SK-N-DZ (cell line): ENCODE results near the gene PRKN.

Source experiments
- DNase-seq: peaks from one replicate; pipeline ENCODE4 v3.0.0-alpha.2; 2015; ENCODE audit warnings: low spot score

The PRKN gene

GRCh38 chr6:161671117-161671516, 1056.4 kb downstream of the PRKN start:
- DNase-seq = no peak

GRCh38 chr6:161668665-161669064, 1058.9 kb downstream of the PRKN start:
- DNase-seq = no peak

- no peak for DNase-seq
Observed at GRCh38 chr6:161667957-161668356, 1059.6 kb downstream of the PRKN start.

DNA sequence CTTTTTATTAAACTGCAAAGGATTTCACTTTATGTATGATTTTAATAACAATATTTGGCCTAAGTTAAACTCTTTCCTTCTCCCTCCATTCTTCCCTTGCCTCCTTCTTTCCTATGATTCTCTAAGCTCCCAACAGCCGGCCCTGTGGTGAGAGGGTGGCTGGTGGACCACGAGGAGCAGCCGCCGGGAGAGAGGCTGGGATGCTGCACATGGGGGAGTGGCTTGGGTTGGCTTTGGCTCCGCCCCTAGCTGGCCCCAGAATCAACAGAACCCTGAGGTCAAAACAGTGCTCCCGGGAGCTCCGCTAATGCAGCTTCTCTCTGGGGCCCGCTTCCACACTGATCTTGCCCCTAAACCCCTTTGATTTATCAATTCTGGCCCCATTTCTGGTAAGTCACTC, 1063.9 kb downstream of the PRKN start:
- no peak for DNase-seq

GRCh38 chr6:161660666-161661571, 1066.6 kb downstream of the PRKN start:
- DNase-seq = no peak

GRCh38 chr6:161658211-161658610, 1069.4 kb downstream of the PRKN start:
- DNase-seq = no peak

GRCh38 chr6:161654209-161654608, 1073.4 kb downstream of the PRKN start:
- no peak for DNase-seq

DNA sequence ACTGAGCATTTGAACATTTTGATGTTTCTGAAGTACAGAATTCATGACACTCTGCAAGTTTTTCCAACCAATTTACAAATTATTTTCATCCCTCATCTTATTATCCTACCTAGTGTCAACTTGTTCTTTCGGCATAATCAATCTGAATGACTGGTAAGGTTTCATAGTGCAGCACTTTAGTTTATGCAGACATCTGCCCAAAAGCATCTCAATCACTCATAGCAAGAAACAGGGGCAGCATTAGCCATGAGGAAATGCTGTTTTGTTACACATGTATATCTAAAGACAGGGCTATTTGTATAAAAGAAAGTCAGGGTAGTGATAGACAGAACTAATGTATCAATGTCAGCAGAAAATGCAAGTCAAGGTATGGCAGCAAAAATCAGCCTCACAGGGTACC, 1075.6 kb downstream of the PRKN start:
- DNase-seq = no peak

GRCh38 chr6:161649841-161650240, 1077.7 kb downstream of the PRKN start:
- DNase-seq = no peak

GRCh38 chr6:161649068-161649467, 1078.5 kb downstream of the PRKN start:
- DNase-seq = no peak

DNA sequence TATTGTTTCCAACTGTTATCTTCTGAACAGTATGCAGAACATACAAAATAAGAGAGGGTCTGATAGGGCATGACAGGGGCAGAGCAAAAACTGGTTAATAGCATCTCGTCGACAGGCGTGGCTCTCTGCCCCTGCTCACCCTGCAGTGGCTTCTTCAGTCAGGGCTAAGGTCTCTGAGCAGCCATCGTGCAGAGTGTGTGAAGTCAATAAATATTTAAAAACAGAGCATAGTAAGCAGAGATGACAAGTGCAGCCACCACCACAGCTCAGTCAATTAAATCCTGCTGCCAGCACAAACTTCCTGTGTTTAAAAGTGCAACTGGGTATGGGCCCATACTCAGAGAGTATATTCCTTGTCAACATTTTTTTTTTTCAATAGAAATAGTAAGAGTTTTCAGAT, 1080.3 kb downstream of the PRKN start:
- no peak for DNase-seq

DNA sequence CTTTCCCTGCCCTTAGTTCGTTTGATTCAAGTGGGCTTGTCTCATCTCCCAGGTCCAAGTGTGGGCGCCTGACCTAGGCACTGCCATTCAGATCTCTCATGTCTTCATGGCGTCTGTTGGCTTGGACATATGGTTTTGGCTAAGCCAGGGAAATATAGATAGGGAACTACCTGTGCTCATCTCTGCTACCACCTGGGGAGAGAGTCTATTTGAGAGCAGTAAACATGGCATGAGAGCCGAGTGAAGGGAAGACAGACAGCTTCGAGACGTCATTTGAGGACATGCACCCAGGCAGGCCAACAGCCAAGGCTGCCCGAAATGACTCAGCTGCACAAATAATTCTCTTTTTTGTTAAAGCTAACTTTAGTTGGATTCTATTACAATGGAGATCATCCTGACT, 1083.0 kb downstream of the PRKN start:
- DNase-seq = no peak

- no peak for DNase-seq
Observed at GRCh38 chr6:161641175-161641574, 1086.4 kb downstream of the PRKN start.

DNA sequence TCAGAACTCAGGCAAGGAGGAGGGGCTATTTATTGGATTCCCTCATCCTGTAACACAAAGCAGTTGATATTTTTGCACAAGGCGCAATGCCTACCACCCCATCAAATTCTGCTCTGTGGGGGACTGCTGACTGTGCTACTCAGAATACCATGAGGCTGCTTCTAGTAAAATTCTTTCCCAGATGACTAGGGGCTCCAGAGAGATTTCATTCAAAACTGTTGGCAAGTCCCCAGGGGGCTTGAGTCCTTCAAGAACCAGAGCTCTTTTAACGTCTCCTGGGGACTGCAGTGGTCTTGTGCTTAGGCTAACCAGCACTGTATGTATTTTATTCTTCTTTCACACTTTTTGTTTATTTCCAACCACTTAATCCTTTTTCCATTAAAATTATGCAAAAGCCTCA, 1087.8 kb downstream of the PRKN start:
- no peak for DNase-seq

- no peak for DNase-seq
Observed at GRCh38 chr6:161637658-161638057, 1089.9 kb downstream of the PRKN start.

DNA sequence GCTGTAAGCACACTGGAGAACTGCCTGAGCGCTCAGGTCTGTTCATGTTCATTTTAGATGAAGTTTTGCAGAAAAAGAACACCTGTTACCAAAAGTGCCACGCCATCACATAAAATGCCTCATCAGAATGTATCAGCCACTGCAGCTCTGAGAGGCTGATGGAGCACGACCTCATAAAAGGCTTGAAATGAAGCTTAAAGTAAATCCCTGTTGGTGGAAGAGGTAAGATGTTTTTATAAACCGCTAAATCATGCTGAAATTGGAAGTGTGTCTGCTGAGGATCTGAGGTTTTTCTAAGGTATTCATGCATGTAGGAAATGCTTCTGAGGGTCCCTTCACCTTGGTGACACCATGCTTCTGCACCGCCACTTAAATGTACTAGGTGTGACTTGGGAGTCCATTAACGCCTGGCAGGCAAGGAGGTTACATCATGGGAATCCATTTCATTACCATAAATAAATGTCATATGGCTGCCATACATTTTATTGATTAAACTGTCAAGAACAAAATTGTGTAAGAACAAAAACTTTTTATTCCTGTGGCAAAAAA, 1090.6 kb downstream of the PRKN start:
- DNase-seq = no peak

- no peak for DNase-seq
Observed at GRCh38 chr6:161635975-161636374, 1091.6 kb downstream of the PRKN start.

DNA sequence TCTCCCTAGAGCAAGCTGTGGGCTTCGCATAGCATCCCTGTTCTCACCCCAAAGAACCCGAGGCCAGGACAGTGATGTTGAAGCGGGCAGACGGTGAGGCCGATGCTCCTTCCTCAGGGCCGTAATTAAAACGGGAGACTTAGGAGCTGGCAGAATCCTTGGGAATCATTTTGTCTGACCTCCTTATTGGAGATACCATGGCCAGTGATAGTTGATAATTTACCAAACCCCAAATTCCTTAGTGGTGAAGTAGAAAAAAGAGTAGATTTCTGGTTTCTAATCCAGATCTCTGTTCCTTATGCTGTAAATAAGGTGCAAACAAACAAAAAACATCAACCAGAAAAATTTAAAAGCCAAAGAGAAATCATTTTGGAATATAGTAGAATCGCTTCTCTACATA, 1092.7 kb downstream of the PRKN start:
- no peak for DNase-seq

- no peak for DNase-seq
Observed at GRCh38 chr6:161631676-161632194, 1095.8 kb downstream of the PRKN start.

DNA sequence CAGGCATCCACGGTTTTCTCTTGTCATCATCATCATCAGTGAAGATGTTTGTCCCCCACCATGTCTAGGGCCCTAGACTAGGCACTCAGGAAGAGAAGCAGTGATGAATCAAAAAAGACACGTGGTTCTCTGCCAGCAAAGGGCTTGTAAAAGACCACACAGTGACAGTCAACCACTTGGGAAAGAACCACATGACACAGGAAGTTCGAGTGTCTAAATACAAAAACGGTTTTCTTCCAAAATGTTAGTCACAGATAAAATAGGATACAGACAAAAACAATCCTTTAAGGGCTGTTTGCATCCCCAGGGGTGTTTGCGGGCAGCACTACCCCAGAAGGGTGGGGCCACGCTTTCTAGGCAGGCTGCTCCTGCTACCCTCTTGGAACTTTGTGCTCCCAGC, 1096.9 kb downstream of the PRKN start:
- DNase-seq = no peak

DNA sequence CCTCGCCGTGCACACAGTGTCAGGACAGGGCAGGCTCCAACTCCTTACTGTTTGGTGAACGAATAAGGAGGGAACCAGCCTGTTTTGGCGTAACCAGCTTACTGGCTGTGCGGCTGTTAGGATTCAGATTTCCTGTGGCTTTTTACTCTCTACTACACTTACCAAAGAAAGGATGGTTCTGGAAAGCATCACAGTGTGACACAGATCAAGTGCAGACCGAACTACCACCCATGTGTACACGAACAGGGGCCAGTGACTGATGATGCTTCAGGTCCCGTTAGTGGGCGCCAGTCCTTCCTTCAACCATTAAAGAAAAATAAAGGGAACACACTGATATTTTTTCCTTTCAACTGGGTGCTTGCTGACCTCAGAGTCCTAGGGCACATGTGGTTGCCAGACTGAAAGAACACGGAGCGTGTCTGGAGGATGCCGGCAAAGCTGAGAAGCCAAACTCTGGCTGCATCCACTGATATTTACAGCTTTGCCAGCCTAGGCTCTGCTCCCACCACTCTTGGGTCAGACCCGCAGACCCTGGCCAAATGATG, 1101.4 kb downstream of the PRKN start:
- peak; percentile 28 for DNase-seq

DNA sequence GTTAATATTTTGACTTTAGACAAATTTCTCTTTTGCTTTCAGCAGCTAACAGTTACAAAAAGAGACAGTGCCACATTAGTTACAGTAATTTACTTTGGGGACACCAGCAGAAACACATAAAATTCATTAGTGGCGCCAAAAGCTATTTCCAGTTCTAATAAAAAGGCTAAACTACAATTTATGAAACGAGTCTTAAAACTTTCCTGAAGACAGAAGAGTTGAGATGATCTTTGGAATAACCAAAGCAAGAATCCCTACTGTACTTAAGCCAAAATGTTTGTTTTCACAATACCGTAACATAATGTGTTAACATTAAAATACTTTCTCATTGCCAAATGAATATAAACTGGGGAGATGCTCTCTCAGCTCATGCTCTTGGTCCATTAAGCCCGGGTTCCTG, 1103.5 kb downstream of the PRKN start:
- no peak for DNase-seq

DNA sequence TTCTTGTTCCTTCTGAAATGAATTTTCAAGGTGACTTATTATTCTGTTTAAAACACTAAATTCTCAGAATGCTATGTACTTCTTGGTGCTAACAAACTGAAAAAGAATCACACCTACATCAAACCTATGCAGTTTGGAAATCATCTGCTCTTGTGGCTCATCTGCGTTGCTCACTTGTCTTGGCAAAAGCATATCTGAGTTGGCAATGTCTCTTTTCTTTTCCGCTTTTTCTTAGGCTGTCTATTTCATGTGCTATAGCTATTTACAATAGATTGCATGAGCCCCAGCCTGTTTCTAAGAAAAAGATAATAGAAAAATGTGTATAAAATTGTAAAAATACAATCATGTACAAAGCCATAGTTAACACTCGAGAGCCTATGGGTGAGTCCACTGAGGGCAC, 1104.8 kb downstream of the PRKN start:
- no peak for DNase-seq
